ENCODE measurements around the gene SLC25A13.

SLC25A13 gene

DNA sequence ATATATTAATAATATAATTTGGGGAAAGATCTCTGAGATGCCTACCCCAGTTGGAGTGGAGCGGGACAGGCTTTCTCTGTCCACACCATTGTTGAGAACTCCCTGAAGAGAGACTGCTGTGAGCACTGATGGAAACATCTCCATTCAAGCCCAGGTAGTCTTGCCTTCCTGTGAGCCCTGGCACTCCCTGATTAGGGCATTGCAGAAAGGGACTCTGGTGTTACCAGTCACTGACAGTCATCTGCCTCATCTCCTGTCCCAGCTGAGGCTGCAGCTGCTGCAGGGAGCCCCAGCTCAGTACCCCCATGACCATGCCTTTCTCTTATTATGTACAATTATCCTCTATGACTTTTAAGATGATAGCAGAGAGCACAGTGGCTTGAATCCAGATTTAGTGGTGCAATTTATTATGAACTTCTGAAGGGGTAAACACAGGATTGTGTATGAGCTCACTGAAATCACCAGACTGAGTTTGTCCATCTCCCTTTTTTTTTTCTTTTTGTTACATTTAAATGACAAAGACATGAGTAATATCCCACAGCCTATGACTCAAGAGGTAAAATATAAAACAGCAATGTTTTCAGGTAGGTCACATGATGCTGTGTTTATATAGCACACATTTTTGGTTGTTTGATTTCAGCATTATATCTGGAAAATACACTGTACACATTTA is 236.9 kb downstream of the SLC25A13 start:
- DNase-seq: no peak

DNA sequence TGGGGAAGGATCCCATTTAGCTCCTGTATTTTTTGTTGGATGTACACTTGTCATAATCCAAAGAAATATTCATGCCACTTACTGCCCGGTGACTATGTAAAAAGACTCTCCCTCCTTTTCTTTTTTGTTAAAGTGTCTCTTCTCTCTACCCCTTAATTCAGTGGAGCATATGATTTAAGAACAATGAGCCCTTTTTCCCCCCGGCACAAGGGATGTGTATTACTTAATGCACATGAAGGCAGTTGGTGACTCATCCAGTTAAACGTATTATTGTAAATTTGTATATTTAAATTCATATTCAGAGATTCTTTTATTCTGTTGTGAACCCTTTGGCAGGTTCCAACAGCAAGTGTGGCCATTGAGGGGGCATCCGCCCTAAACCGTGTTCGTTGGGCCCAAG is 241.9 kb downstream of the SLC25A13 start:
- no peak for DNase-seq

DNA sequence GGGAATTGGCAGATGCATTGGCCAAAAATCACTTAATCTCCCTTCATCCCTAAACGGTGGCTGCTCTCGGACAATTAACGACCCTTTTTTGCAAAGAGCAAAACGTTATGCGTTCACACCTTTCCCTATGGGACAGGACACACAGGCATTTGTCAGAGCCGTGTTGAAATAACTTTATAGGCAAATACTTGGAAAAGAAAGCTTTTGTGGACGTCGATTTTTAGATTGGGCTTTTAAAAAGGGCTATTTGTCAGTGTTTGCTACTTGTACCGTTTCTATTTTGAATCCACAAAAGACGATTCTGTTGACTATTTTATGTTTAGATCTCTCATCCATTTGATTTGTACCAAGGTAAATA is 245.6 kb downstream of the SLC25A13 start:
- no peak for DNase-seq

DNA sequence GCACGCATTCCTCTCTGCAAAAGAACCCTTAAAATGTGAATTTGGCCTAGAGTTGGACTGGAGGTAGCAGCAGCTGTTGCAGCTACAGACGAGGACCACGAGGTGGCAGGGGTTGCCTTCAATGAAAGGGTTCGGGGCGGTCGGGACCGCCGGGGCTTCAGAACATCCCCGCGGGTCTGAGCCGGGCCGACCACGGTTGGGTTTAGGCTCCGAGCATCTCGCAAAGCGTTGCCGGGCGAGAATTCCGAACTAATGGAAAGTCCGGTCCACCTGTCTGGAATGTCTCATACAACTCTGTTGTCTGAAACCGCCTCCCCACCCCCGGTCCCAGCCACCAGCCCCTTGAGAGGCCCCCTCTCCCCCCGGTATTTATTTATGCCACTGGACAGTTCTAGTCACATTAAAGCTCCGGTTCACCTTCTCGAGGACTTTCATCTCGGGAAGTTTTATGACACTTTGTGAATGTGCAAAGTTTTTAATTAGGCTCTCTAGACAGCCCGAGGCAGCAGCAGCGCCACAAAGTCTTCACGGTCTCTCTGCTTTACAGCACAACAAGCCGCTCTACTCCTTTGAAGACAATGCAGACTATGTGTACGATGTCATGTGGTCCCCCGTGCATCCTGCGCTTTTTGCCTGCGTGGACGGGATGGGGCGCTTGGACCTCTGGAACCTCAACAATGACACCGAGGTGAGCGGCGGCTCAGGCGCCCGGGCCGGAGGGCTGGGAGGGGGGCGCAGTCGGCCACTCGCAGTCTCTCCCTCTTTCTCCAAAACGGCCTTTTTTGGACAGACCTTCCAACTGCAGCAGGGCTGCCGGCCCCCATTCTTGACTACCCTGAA is 246.2 kb downstream of the SLC25A13 start:
- DNase-seq: peak; percentile 87

DNA sequence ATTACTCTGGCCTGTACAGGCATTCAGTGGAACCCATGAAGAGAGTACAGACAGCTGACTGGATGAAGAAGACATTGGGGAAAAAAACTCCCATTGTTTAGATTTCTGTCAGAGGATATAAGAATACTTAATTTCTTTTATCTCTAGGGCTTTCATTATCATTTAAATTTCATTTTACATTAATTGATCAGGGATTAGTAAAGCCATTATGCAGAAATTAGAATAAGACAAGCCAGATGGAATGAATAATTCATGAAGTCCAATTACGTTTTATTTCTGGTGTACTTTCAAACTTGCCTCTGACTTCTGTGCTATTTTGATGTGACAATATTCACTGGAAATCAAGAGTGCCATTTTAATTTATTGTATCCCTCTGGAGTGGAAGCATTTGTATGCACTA is 247.0 kb downstream of the SLC25A13 start:
- no peak for DNase-seq
